Adrenal gland (tissue), 12 donors: Measurements from ENCODE around the gene ABCC3. TPM values are rescaled to one million over a fixed set of nuclear protein-coding genes. Genes with fewer than 3 reads are reported as not detected.

Source experiments
- DNase-seq, 7 donors: peaks; one replicate each; pipeline ENCODE4 v3.0.0-alpha.2; 2019 to 2020
- H3K27ac ChIP-seq, 5 donors: fragments of 200-600 bp; sonication (generic) in 4 of 5; 1 replicate in 3 of 5; 2 replicates in 2 of 5; pipeline versions ENCODE4 v1.5.1 to v1.8.0; 2016 to 2020; ENCODE audit warnings: mild to moderate bottlenecking in 1 of 5
- H3K27me3 ChIP-seq: fragments of 200-600 bp; 2 replicates; pipeline ENCODE4 v1.8.0; 2021
- H3K36me3 ChIP-seq, 2 donors: fragments of 200-600 bp; replicated peaks in 1 of 2; 1 replicate in 1 of 2; 2 replicates in 1 of 2; pipeline versions ENCODE4 v1.5.1 to v1.8.0; 2018 to 2022
- H3K4me1 ChIP-seq, 2 donors: fragments of 200-600 bp; replicated peaks in 1 of 2; 1 replicate in 1 of 2; 2 replicates in 1 of 2; pipeline versions ENCODE4 v1.5.1 to v1.8.0; 2018 to 2021
- H3K4me3 ChIP-seq, 4 donors: fragments of 200-600 bp; sonication (generic) in 3 of 4; one replicate each; pipeline ENCODE4 v1.5.1; 2016 to 2018
- H3K9me3 ChIP-seq, 3 donors: fragments of 200-600 bp; sonication (generic) in 1 of 3; replicated peaks in 1 of 3; 1 replicate in 2 of 3; 2 replicates in 1 of 3; pipeline versions ENCODE4 v1.5.1 to v1.8.0; 2016 to 2021
- POLR2A ChIP-seq, 2 donors: fragments of 450-650 bp; IDR thresholded peaks; one replicate each; pipeline ENCODE4 v1.6.1; 2017; ENCODE audit warnings: antibody characterized with exemption in 2 of 2, mild to moderate bottlenecking in 2 of 2, moderate library complexity in 1 of 2
- WGBS, 4 donors: extraction: QIAGEN DNeasy Blood & Tissue Kit in 2 of 4; methylation state at CpG; one replicate each; pipeline versions ENCODE4 v1.1.5 to v1.1.7; 2013 to 2017; 5-methylcytosine and 5-hydroxymethylcytosine counted together
- intact Hi-C, 2 donors: fragments of 100-400 bp; cut with DNase I; formaldehyde crosslinking; loops; one replicate each; pipeline versions ENCODE4 v1.14.1 to v1.15.0; 2022 to 2023
- polyA plus RNA-seq, 3 donors: library from polyadenylated mRNA; stranded (reverse); fragments of 200-250 nt in 2 of 3; fragments of 350-450 nt in 1 of 3; fragmentation: Illumina TruSeq in 1 of 3; extraction: RNeasy Lipid Tissue Mini Kit (QIAGEN cat#74804) in 1 of 3; gene quantifications; one replicate each; pipeline ENCODE4 v1.2.3, GENCODE V29; 2013 to 2014
- total RNA-seq, 9 donors: library from RNA; depleted of rRNA in 4 of 9; stranded (reverse); fragments of >200 nt in 4 of 9; fragments of 120-200 nt in 1 of 9; fragmentation: NEBNext Ultra II Directional in 1 of 9; extraction: Animal tissue kit (Norgen Biotek cat#: 25700) in 1 of 9; gene quantifications; one replicate each; pipeline versions ENCODE4 v1.1.0 to v1.2.4, GENCODE V29; 2013 to 2023
- TF ChIP-seq, protein P1 (sequence below), 6 experiments: fragments of 450-650 bp in 4 of 6; fragments of 200-600 bp in 2 of 6; sonication (generic) in 1 of 6; IDR thresholded peaks; 1 replicate in 5 of 6; 2 replicates in 1 of 6; pipeline versions ENCODE4 v1.5.1 to v1.8.0; 2016 to 2021; ENCODE audit warnings: antibody characterized with exemption in 6 of 6, mild to moderate bottlenecking in 2 of 6, moderate library complexity in 1 of 6
- donor health status: healthy with polysubstance abuse.
- donor health status: Bipolar disorder and iron deficiency.
- donor health status: DM: yes; HTN: yes; CAD: no.
- donor health status: DM: no; HTN: no; CAD: no.
- donor health status: DM: no; HTN: no; CAD: no.
- donor health status: DM: yes; HTN: yes; CAD: no.

The ABCC3 gene
- total and polyA plus RNA-seq, 12 donors: 7.2 to 448 (median 262) TPM

DNA sequence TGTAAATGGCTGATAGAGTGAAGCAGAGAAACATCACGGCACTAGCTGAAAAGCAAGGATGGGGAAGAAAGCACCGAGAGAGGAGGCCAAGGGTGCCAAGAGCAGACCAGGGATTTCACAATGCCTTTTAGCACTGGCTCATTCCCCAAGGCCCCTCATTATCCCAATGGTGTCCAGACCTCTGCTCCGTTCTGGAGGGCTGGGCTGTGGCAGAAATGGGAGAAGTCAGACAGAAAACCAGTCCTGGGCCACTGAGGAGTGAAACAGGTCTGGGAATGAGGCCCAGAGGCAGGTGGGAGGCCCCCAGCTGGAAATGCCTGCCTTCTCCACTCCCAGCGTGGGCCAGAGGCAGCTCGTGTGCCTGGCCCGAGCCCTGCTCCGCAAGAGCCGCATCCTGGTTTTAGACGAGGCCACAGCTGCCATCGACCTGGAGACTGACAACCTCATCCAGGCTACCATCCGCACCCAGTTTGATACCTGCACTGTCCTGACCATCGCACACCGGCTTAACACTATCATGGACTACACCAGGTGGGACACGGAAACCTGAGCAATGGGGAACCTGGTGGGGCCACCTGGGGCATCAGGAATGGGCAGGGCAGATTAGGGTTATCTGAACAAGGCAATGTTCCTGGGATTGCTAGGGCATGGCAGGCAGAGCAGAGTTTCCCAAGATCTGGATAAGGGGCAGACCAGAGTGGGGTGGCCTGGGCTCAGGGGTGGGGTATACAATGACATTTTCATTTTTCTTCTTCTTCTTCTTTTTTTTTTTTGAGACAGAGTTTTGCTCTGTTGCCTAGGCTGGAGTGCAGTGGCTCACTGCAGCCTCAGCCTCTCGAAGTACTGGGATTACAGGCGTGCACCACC is 52.8 kb downstream of the ABCC3 start:
- H3K4me1 ChIP-seq: peaks cover 39 to 65% of the 10 kb centered on the region in 2 donors
- DNase-seq: peak in 6 of 7 donors; percentile 65 to 85 (median 80)
- intact Hi-C loops: no loop called here

DNA sequence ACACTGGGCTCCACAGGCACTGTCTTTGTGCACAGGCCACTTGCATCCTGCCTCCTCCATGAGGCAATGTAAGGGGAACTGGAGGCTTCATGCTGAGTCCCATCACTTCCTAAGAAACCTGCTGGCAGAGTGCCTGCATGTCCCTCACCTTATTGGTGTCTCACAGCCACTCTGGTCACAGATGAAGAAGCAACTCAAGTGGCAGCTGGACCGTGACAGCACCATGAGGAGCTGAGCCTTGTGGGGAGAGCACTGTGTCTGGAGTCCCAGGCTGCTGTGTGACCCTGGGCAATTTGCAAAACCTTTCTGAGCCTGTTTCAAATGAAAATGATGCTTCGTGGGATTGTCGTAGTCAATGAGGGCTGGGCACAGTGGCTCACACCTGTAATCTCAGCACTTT is 53.6 kb downstream of the ABCC3 start:
- no peak overlapping the region for H3K4me3 ChIP-seq
- peaks cover 0 to 15% of the 10 kb centered on the region in 2 donors for H3K36me3 ChIP-seq
- intact Hi-C loops: no loop called here
- peaks cover 39 to 57% of the 10 kb centered on the region in 2 donors for H3K4me1 ChIP-seq
- H3K9me3 ChIP-seq: no peaks in the 10 kb centered on the region
- 86 to 95% (median 94%) methylated on average over 2 to 3 of the region's 3 CpGs for WGBS, 4 donors
- H3K27me3 ChIP-seq: no peaks in the 10 kb centered on the region
- TF ChIP-seq, protein P1, sequence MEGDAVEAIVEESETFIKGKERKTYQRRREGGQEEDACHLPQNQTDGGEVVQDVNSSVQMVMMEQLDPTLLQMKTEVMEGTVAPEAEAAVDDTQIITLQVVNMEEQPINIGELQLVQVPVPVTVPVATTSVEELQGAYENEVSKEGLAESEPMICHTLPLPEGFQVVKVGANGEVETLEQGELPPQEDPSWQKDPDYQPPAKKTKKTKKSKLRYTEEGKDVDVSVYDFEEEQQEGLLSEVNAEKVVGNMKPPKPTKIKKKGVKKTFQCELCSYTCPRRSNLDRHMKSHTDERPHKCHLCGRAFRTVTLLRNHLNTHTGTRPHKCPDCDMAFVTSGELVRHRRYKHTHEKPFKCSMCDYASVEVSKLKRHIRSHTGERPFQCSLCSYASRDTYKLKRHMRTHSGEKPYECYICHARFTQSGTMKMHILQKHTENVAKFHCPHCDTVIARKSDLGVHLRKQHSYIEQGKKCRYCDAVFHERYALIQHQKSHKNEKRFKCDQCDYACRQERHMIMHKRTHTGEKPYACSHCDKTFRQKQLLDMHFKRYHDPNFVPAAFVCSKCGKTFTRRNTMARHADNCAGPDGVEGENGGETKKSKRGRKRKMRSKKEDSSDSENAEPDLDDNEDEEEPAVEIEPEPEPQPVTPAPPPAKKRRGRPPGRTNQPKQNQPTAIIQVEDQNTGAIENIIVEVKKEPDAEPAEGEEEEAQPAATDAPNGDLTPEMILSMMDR (IDR thresholded peaks at IDR 0.05): no peak
- no peak for TF ChIP-seq POLR2A (IDR thresholded peaks at IDR 0.05)
- DNase-seq: peak in 1 of 7 donors; percentile 30
- peak overlapping the region; percentile 69 to 91 (median 87) for H3K27ac ChIP-seq

More for the DNA sequence above, 52.8 kb downstream of the ABCC3 start:
- Histone ChIP-seq H3K36me3 (peaks cover 0 to 7% of the 10 kb centered on the region in 2 donors), H3K27me3 (no peaks in the 10 kb centered on the region), H3K4me3 (no peak overlapping the region), H3K9me3 (no peaks in the 10 kb centered on the region), H3K27ac (peak overlapping the region; percentile 66 to 91 (median 86))
- 65 to 73% (median 68%) methylated on average over 9 to 16 of the region's 16 CpGs for WGBS, 4 donors
- peak in 1 of 2 donors; percentile 11 for TF ChIP-seq POLR2A (IDR thresholded peaks at IDR 0.05)
- TF ChIP-seq, protein P1 (IDR thresholded peaks at IDR 0.05): no peak

DNA sequence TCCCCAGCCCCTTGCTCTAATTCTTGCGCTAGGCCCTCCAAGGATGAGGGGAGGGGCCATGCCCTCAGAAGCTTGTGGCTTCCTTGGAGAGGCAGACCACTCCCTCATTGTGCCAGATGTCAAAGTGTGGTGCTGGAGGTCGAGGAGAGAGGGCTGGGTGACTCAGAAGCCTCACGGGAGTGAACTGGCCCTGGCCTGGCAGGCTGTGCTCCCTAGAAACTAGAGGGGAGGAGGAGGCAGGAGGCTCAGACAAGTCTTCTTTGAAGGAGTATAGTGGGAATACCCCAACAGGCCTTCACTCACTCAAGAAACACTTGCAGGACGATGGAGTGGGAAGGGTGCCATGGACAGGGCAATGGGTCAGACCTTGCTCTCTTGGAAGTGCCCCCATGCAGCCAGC is 54.6 kb downstream of the ABCC3 start:
- TF ChIP-seq, protein P1 (IDR thresholded peaks at IDR 0.05): no peak
- TF ChIP-seq POLR2A (IDR thresholded peaks at IDR 0.05): peak in 1 of 2 donors; percentile 46
- Histone ChIP-seq H3K27ac (peak overlapping the region; percentile 69 to 91 (median 87)), H3K4me1 (peaks cover 39 to 64% of the 10 kb centered on the region in 2 donors), H3K36me3 (peaks cover 0 to 25% of the 10 kb centered on the region in 2 donors), H3K27me3 (no peaks in the 10 kb centered on the region), H3K9me3 (no peaks in the 10 kb centered on the region), H3K4me3 (no peak overlapping the region)
- WGBS, 4 donors: 18 to 31% (median 24%) methylated on average over 4 of the region's 4 CpGs
- intact Hi-C loops: no loop called here
- DNase-seq: peak in 6 of 7 donors; percentile 80 to 87 (median 84)
